Urinary bladder (tissue), 4 donors: Measurements from ENCODE around the gene TMEM132A. TPM values are rescaled to one million over a fixed set of nuclear protein-coding genes. Genes with fewer than 3 reads are reported as not detected.

ENCODE experiments used
- DNase-seq: peaks from one replicate; pipeline ENCODE4 v3.0.0-alpha.2; 2015; ENCODE audit errors: extremely low spot score
- H3K27ac ChIP-seq: one replicate; pipeline ENCODE4 v1.5.1; 2013; ENCODE audit warnings: low read depth, mild to moderate bottlenecking, moderate library complexity
- H3K36me3 ChIP-seq: one replicate; pipeline ENCODE4 v1.6.1; 2013; ENCODE audit warnings: mild to moderate bottlenecking, moderate library complexity; ENCODE audit not compliant: insufficient read depth
- H3K4me1 ChIP-seq: one replicate; pipeline ENCODE4 v1.6.1; 2013; ENCODE audit warnings: mild to moderate bottlenecking, moderate library complexity; ENCODE audit not compliant: insufficient read depth
- H3K4me3 ChIP-seq: one replicate; pipeline ENCODE4 v1.5.1; 2013; ENCODE audit warnings: low read depth, low read length
- WGBS: extraction: QIAGEN DNeasy Blood & Tissue Kit; methylation state at CpG from one replicate; pipeline ENCODE4 v1.1.7; 2013; 5-methylcytosine and 5-hydroxymethylcytosine counted together
- polyA plus RNA-seq: library from polyadenylated mRNA; stranded (reverse); fragments of 200-250 nt; gene quantifications from one replicate; pipeline ENCODE4 v1.2.3, GENCODE V29; 2013
- total RNA-seq: library from RNA; depleted of rRNA; stranded (reverse); fragments of >200 nt; gene quantifications from one replicate; pipeline ENCODE4 v1.2.3, GENCODE V29; 2014
- donor health status: healthy with polysubstance abuse.
- donor health status: healthy.

TMEM132A gene
- total and polyA plus RNA-seq, 2 donors: 7.5 to 14.0 TPM

DNA sequence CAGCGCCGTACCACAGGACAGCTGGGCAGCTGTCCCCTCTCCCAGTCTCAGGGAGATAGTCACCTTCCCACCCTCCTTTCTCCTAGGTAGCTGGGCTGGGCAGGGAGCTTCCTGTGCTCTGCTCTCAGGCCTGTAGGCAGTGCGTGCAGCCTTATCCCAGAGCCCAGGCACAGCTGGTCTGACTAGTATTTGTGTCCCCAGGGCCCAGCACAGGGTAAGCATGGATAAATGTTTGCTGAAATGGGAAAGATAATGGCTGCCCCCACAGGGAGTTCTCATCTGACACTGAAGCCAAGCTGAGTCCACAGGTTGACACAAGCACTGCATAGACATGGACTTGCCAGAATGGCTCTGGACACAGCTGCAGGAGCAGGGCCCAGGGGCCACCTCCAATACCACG is 18.0 kb downstream of the TMEM132A start:
- H3K36me3 ChIP-seq: no peaks in the 10 kb centered on the region
- H3K4me3 ChIP-seq: no peak overlapping the region

DNA sequence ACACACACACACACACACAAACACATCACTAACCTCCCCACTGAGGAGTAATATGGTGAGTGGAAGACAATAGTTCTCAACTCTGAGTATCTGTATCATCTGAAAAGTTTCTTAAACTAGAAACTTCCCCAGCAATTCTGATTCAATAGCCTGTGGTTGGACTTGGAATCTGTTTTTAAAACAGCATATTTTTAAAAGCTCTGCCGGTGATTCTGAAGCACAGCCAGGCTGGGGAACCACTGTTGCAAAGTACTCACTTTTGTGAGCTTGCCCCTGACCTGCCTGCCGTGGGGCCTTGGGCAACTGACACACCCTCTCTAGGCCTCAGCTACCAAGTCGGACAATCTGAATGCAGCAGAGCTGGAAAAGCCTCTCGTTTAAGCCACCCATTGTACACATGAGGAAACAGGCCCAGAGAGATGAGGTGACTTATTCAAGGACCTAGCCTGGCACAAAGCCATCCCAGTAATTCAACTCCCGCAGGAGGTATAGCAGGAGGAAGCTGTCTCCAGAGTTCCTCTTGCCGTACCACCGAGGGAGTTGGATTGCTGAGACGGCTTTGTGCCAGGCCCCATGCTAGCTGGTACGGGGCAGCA is 18.8 kb downstream of the TMEM132A start:
- DNase-seq: peak; percentile 48

More for the DNA sequence above, 18.0 kb downstream of the TMEM132A start:
- WGBS: 76% methylated on average over 4 of the region's 4 CpGs
- no peak for DNase-seq
- H3K4me1 ChIP-seq: no peaks in the 10 kb centered on the region
- H3K27ac ChIP-seq: no peak overlapping the region

DNA sequence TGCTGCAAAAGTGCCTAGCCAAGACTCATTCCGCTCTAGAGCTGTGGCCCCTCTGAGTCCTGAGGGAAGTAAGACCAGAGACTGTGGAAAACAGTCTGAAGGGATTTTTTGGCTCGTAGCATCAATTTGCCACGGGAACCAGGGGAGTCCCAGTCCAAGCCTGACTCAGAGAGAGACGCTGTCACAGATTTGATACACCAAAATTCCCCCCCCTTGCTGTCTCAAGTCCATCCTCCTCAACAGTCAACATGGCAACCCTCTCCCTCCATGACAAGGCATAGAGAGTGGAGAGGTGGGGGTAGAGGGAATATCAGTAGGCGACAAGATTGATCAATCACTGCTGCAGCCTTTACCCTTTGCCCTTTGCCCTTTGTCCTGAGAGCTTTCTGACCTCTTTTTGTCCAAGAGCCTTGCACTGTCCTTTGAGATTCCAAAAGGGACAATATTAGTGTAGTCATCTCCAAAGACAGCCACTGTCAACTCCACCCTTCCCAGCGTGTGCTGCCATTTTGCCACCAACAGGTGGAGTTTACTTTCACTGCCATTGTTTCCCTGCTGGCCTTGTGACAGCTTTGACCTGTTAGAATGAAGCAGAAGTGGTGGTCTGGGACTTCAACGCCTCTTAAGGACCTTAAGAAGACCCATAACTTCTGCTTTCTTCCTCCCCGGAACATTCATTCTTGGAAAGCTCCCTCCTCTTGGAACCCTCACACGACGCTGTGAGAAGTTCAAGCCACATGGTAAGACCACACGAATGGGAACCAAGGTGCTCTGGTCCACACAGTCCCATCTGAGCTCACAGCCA is 20.4 kb downstream of the TMEM132A start:
- H3K4me3 ChIP-seq: no peak overlapping the region
- H3K4me1 ChIP-seq: no peaks in the 10 kb centered on the region
- 90% methylated on average over 11 of the region's 11 CpGs for WGBS
- no peak overlapping the region for H3K27ac ChIP-seq
- no peaks in the 10 kb centered on the region for H3K36me3 ChIP-seq
- DNase-seq: no peak

More for the DNA sequence above, 18.8 kb downstream of the TMEM132A start:
- H3K4me3 ChIP-seq: no peak overlapping the region
- no peaks in the 10 kb centered on the region for H3K36me3 ChIP-seq
- WGBS: 67% methylated on average over 9 of the region's 9 CpGs
- H3K4me1 ChIP-seq: no peaks in the 10 kb centered on the region
- no peak overlapping the region for H3K27ac ChIP-seq

DNA sequence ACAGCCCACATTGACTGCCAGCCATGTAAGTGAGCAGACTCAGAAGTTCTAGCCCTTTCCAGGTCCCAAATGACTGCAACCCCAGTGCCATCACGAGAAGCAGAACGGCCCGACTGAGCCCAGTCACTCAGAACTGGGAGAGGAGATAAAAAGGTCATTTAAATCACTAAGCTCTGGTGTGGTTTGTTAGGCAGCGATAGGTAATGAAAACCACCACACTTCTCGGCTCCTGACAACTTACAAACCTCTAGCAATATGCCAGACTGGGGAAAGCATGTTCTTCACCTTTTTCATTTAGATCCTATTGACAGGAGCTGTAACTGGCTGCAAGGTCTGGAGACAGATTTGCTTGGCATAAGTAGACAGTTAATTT is 21.0 kb downstream of the TMEM132A start:
- Histone ChIP-seq H3K27ac (no peak overlapping the region), H3K4me1 (no peaks in the 10 kb centered on the region), H3K36me3 (no peaks in the 10 kb centered on the region), H3K4me3 (no peak overlapping the region)
- WGBS: 90% methylated on average over 5 of the region's 5 CpGs
- no peak for DNase-seq

DNA sequence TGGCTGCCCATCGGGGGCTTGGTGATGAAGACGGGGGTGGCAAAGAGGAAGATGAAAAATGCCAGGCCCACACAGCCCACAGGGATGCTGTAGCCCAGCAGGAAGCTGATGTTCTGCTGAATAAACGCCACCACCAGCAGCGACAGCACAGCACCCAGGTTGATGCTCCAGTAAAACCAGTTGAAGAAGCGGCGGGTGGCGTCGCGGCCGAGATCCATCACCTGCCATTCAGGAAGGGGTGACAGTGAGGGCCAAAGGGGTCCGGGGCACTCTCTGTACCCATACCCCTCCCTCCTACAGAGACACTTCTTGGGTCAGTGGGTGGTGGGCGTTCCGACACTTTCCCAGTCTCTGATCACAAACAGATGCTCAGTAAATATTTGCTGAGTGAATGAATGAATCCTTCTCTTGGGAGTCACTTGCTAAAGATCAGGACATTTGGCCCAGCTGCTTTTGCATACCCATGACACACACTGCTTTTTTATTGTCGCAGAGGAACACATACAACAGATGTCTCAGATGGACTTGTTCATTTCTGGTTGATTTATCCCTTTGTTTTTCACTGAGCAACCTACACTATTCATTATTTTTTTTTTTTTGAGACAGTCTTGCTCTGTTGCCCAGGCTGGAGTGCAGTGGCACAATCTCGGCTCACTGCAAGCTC is 22.5 kb downstream of the TMEM132A start:
- no peak for DNase-seq

DNA sequence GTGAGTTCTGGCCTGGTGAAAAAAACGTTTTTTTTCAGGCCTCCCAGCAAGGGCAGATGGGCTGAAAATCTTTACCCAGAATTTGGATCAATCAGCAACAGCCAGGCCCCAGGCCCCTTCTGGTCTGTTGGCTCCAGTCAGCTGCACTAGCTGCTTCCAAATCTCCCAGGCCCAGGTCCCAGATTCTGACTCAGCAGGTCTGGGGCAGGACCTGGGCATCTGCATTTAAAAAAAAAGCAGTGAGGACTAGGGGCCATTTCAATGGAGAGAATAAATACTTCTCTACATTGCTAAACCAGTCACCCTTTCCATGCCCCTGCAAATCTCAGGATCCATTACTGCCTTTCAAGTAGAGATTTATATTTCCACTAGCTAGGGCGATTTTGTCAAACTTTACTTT is 23.4 kb downstream of the TMEM132A start:
- Histone ChIP-seq H3K27ac (no peak overlapping the region), H3K4me1 (no peaks in the 10 kb centered on the region), H3K36me3 (no peaks in the 10 kb centered on the region), H3K4me3 (no peak overlapping the region)
- WGBS: 48% methylated on average over 2 of the region's 2 CpGs
- DNase-seq: no peak

More for the DNA sequence above, 22.5 kb downstream of the TMEM132A start:
- H3K27ac ChIP-seq: no peak overlapping the region
- 86% methylated on average over 15 of the region's 15 CpGs for WGBS
- H3K4me3 ChIP-seq: no peak overlapping the region
- no peaks in the 10 kb centered on the region for H3K36me3 ChIP-seq
- no peaks in the 10 kb centered on the region for H3K4me1 ChIP-seq

DNA sequence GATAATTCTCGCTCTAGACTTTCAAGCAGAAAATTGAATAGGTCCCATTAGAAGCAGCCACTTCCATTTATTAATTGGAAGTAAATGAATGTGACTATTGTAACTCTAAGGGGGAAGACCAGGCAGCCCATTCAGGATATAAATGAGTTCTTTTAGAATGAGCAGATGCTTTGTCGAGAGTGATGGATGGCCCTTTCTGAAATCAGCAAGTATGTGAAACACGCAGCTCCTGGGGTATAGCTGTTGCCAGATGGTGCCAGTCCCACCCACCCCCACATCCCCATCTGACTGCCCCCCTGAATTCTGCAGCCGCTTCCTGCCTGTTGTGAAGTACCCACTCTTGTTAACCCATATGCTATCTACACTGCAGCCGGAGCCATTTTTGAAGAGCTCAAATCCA is 24.0 kb downstream of the TMEM132A start:
- WGBS: 85% methylated on average over 5 of the region's 5 CpGs
- no peak overlapping the region for H3K4me3 ChIP-seq
- H3K36me3 ChIP-seq: no peaks in the 10 kb centered on the region
- no peaks in the 10 kb centered on the region for H3K4me1 ChIP-seq
- H3K27ac ChIP-seq: no peak overlapping the region
- no peak for DNase-seq

DNA sequence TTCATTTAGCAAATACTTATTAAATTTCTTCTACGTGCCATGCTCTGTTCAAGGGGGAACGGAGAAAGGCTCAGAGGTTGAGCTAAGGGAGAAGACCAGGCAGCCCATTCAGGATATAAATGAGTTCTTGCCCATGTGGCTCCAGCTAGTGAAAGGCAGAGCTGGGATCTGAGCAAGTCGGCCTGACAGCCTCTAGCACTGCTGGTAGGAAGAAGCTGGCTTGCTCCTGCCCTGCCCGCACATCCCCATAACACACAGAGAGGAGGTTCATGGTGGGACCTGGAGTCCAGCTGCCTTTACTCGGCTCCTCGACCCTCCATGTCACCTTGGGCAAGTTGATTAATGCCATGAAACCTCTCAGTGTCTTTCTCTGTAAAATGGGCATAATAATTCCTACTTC is 25.8 kb downstream of the TMEM132A start:
- no peak for DNase-seq
- WGBS: 88% methylated on average over 6 of the region's 6 CpGs
- Histone ChIP-seq H3K4me1 (no peaks in the 10 kb centered on the region), H3K4me3 (no peak overlapping the region), H3K36me3 (no peaks in the 10 kb centered on the region), H3K27ac (no peak overlapping the region)

DNA sequence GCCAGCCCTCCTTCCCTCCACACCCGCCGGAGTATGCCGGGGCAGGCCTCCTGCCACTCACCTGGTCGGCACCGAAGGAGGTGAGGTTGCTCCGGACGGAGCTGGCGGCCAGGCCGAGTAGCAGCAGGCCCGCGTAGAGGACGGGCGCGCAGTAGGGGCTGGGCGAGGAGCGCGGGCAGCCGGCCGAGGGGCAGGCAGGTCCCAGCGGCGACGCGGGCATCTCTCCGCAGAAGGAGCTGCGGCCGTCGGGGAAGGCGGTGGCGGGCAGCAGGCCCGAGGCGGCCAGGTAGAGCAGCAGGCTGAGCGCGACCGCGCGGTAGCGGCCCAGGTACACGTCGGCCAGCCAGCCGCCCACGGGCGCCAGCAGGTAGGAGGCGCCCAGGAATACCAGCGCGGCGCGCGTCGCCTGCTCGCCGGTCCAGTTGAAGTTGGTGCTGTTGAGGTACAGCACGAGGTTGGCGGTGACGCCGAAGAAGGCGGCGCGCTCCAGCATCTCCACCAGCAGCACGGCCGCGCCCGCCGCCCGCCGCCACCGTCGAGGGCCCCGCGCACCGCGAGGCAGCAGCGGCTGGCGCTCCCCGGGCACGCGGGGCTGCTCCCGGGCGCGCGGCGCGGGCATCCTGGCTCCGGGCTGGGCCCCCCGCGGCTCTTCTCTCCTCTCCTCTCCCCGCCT is 26.8 kb downstream of the TMEM132A start:
- H3K4me3 ChIP-seq: peak overlapping the region; percentile 48
- WGBS: 13% methylated on average over 86 of the region's 86 CpGs
- H3K4me1 ChIP-seq: no peaks in the 10 kb centered on the region
- no peaks in the 10 kb centered on the region for H3K36me3 ChIP-seq
- no peak overlapping the region for H3K27ac ChIP-seq
- DNase-seq: no peak

DNA sequence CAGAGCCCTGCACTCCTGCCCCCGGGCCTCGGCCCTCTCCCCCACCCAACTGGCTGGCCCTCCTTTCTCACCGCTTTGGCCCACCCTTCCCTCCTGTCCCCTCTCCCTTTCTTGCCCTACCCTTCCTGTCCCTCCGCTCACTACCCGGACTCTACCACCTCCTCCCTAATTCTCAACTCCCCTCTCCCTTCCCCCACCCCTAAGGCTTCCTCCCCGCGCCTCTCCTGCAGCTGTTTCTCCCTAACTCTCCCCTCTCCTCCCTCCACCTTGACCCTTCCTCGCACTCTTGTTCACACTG is 27.3 kb downstream of the TMEM132A start:
- peak overlapping the region; percentile 48 for H3K4me3 ChIP-seq
- 14% methylated on average over 8 of the region's 8 CpGs for WGBS
- H3K4me1 ChIP-seq: no peaks in the 10 kb centered on the region
- no peaks in the 10 kb centered on the region for H3K36me3 ChIP-seq
- DNase-seq: no peak
- H3K27ac ChIP-seq: peak overlapping the region; percentile 79

DNA sequence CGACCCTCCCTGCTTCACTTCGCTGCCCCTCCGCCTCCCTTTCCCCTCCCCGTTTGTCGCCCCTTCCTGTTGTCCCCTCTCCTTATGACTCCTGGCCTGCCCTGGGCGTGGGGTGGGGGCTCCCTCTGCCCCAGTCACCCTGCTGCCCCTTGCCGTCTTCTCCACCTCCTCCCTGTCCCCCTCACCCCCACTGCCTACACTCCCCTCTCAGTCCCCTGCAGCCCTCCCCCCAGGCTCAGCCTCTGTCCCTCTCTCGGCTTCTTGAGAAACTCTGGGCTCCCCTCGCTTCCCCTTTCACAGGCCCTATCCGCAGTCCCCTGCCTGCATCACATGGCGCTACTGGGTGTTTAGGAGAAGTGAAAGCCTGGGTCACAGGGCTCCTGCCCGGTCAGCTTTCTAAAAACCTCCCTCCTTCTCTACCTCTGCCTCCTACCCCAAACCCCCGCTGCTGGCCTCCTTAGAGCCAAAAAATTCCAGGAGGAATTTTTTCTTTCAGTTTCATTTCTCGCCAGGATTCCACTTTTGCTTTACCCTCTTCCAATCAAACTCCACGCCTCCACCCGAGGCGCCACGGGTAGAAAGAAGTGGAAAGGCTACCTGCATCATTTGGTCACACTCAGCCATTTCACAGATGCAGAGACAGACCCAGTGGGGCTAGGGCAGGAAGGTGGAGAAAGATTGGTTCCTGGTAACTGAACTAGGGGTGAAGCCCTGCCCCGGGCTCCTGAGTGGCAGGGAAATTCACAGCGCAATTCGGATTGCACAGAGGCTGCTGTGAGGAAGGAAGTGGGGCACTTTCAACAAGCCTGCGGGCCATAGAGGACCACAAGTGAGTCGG is 27.9 kb downstream of the TMEM132A start, which contains the start of gene SLC15A3:
TSS of gene SLC15A3 (minus strand) at position 273 of the 838 bp plus-strand sequence. CDS start 625 bp downstream, outside the sequence.
- Histone ChIP-seq H3K27ac (peak within 1 kb of the TSS; percentile 79), H3K36me3 (no peaks in the 10 kb centered on the region), H3K4me3 (peak within 1 kb of the TSS; percentile 48), H3K4me1 (no peaks in the 10 kb centered on the region)
- DNase-seq: peak; percentile 28
- 20% methylated on average over 23 of the region's 23 CpGs for WGBS

DNA sequence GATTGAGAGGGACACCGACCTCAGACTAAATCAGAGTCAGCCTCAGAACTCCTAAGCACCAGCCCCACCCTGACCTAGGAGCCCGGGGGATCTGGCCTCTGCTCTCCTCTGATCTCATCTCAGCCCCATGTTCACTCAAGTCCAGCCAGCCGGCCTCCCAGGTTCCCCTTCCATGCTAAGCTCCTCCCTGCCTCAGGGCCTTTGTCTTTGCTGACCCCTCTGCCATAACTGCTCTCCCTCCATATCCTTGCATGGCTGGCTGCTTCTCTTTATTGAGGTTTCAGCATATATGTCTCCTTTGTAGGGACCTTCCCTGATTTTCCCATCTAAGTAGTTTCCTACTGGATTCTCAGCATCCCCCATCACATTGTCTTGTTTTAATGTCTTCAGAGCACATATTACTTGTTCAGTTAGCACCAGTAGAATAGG is 28.5 kb downstream of the TMEM132A start:
- peak overlapping the region; percentile 54 for H3K27ac ChIP-seq
- WGBS: 44% methylated on average over 3 of the region's 3 CpGs

DNA sequence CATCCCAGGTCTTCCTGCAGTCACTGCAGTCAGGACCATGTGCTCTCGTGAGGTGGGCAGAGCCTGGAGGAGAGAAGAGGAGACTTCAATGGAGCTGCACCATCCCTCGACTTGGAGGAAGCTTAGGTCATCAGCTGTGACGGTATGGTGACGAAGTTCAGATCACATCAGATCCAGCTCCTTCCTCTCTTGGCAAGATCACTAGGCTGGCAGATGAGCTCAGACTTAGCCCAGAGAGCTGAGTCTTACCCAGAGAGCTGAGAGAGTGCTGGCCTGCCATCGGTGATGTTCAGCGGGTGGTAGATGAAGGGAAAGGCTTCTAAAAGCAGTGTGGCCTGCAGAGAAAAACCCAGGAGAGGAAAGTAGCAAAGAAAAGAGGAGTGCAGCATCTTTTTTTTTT is 29.5 kb downstream of the TMEM132A start:
- no peak for DNase-seq
- Histone ChIP-seq H3K36me3 (no peaks in the 10 kb centered on the region), H3K4me1 (no peaks in the 10 kb centered on the region), H3K27ac (no peak overlapping the region), H3K4me3 (no peak overlapping the region)
- 73% methylated on average over 6 of the region's 6 CpGs for WGBS

More for the DNA sequence above, 28.5 kb downstream of the TMEM132A start:
- peak overlapping the region; percentile 48 for H3K4me3 ChIP-seq
- H3K36me3 ChIP-seq: no peaks in the 10 kb centered on the region
- DNase-seq: no peak
- H3K4me1 ChIP-seq: no peaks in the 10 kb centered on the region
